Progenitor cell of endocrine pancreas (in vitro differentiated cells): ENCODE data around the gene GABRD. TPM values are rescaled to one million over a fixed set of nuclear protein-coding genes. Genes with fewer than 3 reads are reported as not detected.

Experiments used
- DNase-seq: peaks from one replicate; pipeline ENCODE4 v3.0.0; 2021; ENCODE audit warnings: low spot score; ENCODE audit not compliant: unreplicated experiment
- H3K27ac Mint-ChIP-seq: 2 replicates; pipeline ENCODE4 v1.8.0; 2021; ENCODE audit warnings: mild to moderate bottlenecking, moderate library complexity, mixed read lengths
- H3K27me3 Mint-ChIP-seq: 2 replicates; pipeline ENCODE4 v1.8.0; 2021; ENCODE audit warnings: mixed read lengths
- H3K36me3 Mint-ChIP-seq: 2 replicates; pipeline ENCODE4 v1.8.0; 2022; ENCODE audit warnings: mixed read lengths; ENCODE audit not compliant: insufficient read depth
- H3K4me1 Mint-ChIP-seq: 2 replicates; pipeline ENCODE4 v1.8.0; 2021; ENCODE audit warnings: low read depth, mixed read lengths
- H3K4me3 Mint-ChIP-seq: 2 replicates; pipeline ENCODE4 v1.8.0; 2021; ENCODE audit warnings: low read depth, mild to moderate bottlenecking, moderate library complexity, mixed read lengths
- H3K9me3 Mint-ChIP-seq: 2 replicates; pipeline ENCODE4 v1.8.0; 2021; ENCODE audit warnings: low read depth, mixed read lengths
- total RNA-seq: library from RNA; stranded (reverse); gene quantifications from 2 replicates; pipeline ENCODE4 v1.2.1, GENCODE V29; 2021
- TF ChIP-seq, protein P1 (sequence below): fragments of 200-600 bp; sonication (generic); IDR thresholded peaks from one replicate; pipeline ENCODE4 v1.5.0; 2021; ENCODE audit warnings: antibody characterized with exemption, mild to moderate bottlenecking; ENCODE audit not compliant: unreplicated experiment

The GABRD gene
- total RNA-seq, 1 donor from 2014 or later = not detected

DNA sequence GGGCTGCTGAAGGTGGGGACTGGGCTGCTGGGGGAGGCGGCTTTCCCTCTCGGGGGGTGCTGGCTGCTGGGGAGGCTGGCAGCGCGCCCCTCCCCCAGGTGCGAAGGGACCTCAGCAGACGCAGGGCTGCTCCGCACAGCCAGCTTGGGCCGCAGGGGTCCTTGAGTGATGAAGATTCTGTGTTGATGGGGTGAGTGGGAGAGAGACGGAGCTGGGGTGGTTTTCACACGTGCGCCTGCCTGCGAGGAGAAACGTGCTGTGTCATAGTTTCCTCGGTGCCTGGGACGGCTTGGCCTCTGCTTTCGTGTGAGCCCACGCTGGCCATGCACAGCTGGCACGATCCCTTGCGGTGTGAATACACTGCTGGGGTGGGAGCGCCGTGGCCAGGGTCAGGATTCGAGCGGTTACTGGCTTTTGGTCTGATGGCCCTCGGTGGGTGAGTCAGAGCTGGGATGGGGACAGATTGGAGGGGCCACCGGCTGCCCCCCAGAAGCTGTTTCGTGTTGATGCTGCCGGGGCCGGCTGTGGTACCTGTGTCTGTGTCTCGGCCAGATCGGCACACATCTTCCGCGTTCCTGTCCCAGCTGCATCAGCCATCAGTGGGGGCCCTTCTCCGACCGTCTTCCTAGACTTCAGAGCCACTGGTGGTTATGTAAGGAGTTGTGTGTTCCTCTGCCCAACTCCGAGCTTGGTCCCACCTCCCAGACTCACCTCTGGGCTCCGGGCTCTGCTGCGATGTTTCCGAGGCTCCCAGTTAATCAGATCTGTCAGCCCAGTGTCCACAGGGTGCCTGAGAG lies 56.0 kb downstream of the GABRD start:
- H3K4me1 Mint-ChIP-seq = no peaks in the 10 kb centered on the region
- peaks cover 43% of the 10 kb centered on the region for H3K36me3 Mint-ChIP-seq
- no peaks in the 10 kb centered on the region for H3K27me3 Mint-ChIP-seq
- no peak overlapping the region for H3K27ac Mint-ChIP-seq
- no peak overlapping the region for H3K4me3 Mint-ChIP-seq
- TF ChIP-seq, protein P1, sequence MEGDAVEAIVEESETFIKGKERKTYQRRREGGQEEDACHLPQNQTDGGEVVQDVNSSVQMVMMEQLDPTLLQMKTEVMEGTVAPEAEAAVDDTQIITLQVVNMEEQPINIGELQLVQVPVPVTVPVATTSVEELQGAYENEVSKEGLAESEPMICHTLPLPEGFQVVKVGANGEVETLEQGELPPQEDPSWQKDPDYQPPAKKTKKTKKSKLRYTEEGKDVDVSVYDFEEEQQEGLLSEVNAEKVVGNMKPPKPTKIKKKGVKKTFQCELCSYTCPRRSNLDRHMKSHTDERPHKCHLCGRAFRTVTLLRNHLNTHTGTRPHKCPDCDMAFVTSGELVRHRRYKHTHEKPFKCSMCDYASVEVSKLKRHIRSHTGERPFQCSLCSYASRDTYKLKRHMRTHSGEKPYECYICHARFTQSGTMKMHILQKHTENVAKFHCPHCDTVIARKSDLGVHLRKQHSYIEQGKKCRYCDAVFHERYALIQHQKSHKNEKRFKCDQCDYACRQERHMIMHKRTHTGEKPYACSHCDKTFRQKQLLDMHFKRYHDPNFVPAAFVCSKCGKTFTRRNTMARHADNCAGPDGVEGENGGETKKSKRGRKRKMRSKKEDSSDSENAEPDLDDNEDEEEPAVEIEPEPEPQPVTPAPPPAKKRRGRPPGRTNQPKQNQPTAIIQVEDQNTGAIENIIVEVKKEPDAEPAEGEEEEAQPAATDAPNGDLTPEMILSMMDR = no peak
- H3K9me3 Mint-ChIP-seq = peaks cover 17% of the 10 kb centered on the region
- DNase-seq = no peak

DNA sequence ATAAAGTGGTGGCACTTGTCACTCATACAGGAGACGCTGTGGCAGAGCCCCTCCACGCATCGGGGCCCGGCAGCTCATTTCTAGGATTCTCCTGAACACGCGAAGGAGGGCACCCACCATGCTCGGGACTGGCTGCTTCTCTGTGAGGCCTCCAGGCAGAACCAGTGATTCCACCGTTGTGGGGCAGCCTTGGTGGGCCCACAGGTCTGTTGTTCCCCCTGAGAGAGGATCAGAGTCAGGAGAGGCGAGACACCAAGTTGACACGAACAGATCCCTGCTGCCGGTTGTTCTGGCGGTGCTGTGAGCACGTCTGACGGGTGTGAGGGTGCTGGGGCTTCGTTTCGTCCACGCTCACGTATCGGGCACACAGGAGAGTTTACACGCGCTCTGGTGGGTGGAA lies 57.7 kb downstream of the GABRD start:
- no peak overlapping the region for H3K27ac Mint-ChIP-seq
- TF ChIP-seq, protein P1 = no peak
- no peak for DNase-seq

DNA sequence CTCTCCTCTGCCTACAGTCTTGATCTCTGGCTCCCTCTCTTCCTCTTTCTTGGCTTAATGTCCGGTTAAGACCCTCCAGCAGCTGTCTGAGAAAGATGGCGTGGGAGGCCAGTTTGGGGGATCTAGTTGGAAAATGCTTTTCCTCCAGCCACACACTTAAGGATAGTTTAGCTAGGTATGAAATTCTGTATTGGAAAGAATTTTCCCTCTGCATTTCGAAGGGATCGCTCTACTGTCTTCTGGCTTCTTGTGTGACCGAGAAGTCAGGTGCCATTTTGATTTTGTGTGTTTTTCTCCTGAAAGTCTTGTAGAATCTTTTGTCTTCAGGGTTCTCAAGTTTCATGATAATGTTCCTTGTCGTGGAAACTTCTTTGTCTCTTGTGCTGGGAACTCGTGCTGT lies 59.0 kb downstream of the GABRD start:
- H3K36me3 Mint-ChIP-seq = peaks cover 51% of the 10 kb centered on the region
- H3K4me3 Mint-ChIP-seq = no peak overlapping the region
- DNase-seq = no peak
- TF ChIP-seq, protein P1 = no peak
- no peaks in the 10 kb centered on the region for H3K4me1 Mint-ChIP-seq
- no peak overlapping the region for H3K27ac Mint-ChIP-seq
- H3K27me3 Mint-ChIP-seq = no peaks in the 10 kb centered on the region
- peaks cover 17% of the 10 kb centered on the region for H3K9me3 Mint-ChIP-seq

More for the DNA sequence above, 57.7 kb downstream of the GABRD start:
- peaks cover 17% of the 10 kb centered on the region for H3K9me3 Mint-ChIP-seq
- H3K4me3 Mint-ChIP-seq = no peak overlapping the region
- no peaks in the 10 kb centered on the region for H3K27me3 Mint-ChIP-seq
- peaks cover 48% of the 10 kb centered on the region for H3K36me3 Mint-ChIP-seq
- no peaks in the 10 kb centered on the region for H3K4me1 Mint-ChIP-seq

DNA sequence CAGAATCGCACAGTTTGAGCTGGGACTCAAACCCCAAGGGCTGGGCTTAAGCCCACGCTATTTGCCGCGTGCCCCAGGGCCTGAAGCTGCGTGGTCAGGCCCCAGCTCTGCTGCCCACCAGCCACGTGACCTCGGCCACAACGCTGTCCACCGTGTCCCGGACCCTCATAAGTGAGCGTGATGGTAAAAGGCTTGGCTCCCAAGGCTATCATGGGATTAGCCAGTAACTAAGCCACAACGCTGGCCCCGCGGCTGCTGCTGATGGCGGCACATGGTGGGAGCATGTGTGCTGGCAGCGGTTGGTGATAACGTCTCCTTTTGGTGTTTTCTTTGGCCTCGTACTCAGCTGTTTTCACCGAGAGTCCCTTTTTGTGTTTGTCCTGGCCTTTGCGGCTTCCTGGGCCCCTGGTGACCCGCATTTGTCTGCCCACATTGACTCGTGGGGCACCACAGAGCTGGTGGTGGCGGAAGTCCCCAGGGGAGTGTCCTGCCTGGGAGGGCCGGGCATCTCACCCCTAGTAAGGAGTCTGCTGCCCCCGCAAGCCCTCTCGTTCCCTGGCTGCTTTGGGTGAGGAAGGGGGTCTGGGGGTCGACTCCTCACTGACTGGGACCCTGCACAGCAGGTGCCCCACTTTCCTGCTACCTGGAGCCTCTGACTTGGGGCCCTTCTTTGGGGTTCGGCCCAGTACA lies 60.4 kb downstream of the GABRD start:
- H3K4me3 Mint-ChIP-seq = no peak overlapping the region
- H3K36me3 Mint-ChIP-seq = peaks cover 51% of the 10 kb centered on the region
- no peaks in the 10 kb centered on the region for H3K4me1 Mint-ChIP-seq
- H3K9me3 Mint-ChIP-seq = peaks cover 17% of the 10 kb centered on the region
- DNase-seq = no peak
- H3K27me3 Mint-ChIP-seq = no peaks in the 10 kb centered on the region
- TF ChIP-seq, protein P1 = no peak
- no peak overlapping the region for H3K27ac Mint-ChIP-seq

DNA sequence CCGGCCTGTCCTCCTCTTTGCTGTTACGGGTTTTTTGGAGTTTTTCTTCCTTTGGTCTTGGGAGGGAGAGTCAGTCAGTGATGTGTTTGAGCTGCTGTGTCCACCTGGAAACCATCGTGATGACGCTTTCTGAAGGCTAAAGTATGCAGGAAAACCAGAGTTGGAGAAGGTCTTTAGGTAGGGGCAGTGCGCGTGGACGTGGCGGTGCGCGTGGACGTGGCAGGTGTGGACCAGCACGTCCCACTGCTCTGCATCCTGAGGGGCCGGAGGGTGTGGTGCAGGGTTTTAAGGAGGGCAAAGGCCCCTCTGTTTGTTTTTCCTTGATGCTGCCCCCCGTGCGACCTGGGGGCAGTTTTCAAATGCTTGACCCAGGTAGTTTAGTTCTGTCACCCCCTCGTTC lies 61.0 kb downstream of the GABRD start:
- Mint-ChIP-seq H3K36me3 (peaks cover 50% of the 10 kb centered on the region), H3K9me3 (peaks cover 17% of the 10 kb centered on the region), H3K27ac (no peak overlapping the region), H3K4me3 (no peak overlapping the region), H3K27me3 (no peaks in the 10 kb centered on the region), H3K4me1 (no peaks in the 10 kb centered on the region)
- TF ChIP-seq, protein P1 = no peak
- no peak for DNase-seq

Other genes with a start within 250 kb of the GABRD start
- 86.6 and 87.8 TPM in 2 replicates for gene NADK, start 240.9 kb upstream of the GABRD start, total RNA-seq
- gene GNB1, start 128.3 kb upstream of the GABRD start, total RNA-seq = 327 TPM in 2 replicates
- 1.1 and 1.5 TPM in 2 replicates for gene CALML6, start 104.1 kb upstream of the GABRD start, total RNA-seq
- 1.8 and 1.9 TPM in 2 replicates for gene TMEM52, start 100.1 kb upstream of the GABRD start, total RNA-seq
- 0.36 and 0.93 TPM in 2 replicates for gene CFAP74, start 15.6 kb upstream of the GABRD start, total RNA-seq
- 71.5 and 78.0 TPM in 2 replicates for gene PRKCZ, start 31.1 kb downstream of the GABRD start, total RNA-seq
- 74.3 and 77.9 TPM in 2 replicates for gene FAAP20, start 175.4 kb downstream of the GABRD start, total RNA-seq
- gene SKI, start 209.0 kb downstream of the GABRD start, total RNA-seq = 56.2 and 59.4 TPM in 2 replicates